ENCODE results near the gene CYB5RL.

Gene CYB5RL

DNA sequence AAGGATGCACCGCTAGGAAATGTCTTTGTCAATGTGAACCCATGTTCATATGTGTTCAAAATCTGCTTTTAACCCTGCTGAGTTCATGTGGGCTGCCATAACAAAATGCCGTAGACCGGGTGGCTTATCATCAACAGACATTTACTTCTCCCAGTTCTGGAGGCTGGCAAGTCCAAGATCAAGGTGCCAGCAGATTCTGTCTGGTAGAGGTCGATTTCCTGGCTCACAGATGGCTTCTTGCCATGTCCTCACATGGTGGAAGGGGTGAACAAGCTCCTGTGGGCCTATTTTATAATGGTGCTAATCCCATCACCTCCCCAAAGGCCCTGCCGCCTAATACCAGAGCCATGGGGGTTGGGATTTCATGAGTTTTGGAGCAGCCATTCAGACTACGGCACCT, 42.4 kb downstream of the CYB5RL start:
- DNase-seq: no peak

DNA sequence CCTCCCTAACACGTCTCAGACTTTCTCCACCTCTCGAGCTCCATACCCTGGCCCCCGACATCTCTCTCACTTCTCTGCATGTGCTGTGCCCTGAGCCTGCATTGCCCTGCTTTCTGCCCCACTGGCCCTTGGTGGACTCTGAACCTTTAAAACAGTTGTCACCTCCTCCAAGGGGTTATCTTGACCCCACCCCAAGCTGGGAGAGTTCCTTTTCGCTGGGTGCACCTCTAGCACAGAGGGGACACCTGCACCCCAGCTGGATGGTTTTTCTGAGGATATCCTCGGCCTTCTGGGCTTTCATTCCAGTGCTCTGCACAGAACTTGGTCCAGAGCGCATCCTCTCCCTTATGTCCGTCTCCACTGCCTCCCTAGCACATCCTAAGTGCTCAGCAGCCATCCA, 42.8 kb downstream of the CYB5RL start:
- no peak for DNase-seq

DNA sequence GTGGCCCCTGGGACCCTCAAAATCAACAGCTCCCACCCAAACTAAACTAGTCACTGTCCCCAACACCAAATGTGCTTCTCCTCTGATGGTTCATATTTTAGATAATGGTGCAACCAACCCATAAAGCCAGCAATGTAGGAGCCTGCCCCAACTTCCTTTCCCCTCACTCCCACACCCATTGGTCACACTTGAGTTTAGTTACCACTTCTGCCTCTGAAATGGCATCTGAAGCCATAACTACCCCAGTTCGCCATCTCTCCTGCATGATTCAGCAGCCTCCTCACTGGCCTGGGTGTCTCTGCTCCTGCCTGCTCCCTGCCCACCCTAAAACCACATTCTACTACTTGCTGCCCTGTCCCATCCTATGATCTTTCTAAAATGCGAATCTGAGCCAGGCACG, 43.6 kb downstream of the CYB5RL start:
- DNase-seq: no peak

DNA sequence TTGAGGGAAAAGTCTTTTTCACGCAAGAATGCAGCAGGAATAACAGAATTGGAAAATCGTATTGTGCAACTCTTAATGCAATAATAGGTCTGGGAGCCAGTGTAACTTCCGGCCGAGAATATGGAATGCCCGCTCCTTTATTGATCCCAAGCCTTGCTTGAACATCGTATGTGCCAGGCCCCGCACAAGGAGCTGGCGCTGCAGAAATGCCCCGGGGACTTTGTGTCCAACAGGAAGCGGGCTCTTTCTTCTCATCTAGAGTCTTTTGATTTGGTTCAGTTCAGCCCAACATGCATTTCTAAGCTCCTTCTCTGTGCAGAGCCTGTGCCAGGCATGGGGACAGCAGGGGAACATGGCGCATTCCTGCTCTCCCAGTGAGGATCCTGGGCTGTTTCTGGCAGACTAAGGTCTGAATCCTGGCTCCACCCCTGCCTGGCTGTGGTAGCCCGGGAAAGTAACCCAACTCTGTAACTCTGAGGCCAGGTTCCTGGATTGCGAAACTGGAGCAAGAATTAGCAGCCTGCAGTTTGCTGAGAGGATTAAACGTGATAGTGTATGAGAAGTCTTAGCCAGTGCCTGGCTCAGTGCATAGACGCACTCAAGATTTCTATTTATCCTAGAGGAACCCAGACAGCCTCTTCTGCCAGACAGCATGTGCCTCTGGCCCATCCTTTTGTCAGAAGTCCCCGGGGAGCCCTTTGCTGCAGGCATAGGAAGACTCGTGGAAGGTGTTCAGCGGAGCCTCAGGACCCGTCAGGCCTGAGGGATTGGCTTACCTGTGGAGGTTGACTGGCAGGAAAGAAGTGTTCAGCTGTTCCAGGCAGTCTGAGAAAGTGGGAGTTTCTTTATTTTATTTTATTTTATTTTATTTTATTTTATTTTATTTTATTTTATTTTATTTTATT, 46.0 kb downstream of the CYB5RL start:
- DNase-seq: no peak

DNA sequence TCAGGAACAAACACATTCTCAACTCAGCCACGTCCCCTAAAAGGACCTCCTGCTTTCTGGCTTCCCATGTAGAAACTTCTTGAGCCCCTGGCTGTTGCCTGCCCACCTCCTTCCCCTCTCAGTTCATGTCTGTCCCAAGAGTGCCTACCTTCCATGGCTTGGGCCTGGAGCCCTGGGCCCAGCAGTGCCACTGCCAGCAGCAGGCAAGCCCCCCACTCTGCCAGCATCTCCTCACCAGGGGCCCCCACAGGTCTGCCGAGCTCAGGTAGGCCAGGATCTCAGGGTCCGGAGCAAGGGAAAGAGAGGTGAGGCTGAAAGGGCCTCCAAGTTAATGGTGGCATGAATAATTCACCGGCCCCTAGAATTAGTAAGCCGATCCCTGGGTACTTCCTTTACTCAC, 47.1 kb downstream of the CYB5RL start, which contains the start of gene CDCP2:
CDCP2 (minus strand) TSS at position 305 of the 400 bp plus-strand sequence; CDS start at position 227, 78 bp downstream.
- DNase-seq: no peak

DNA sequence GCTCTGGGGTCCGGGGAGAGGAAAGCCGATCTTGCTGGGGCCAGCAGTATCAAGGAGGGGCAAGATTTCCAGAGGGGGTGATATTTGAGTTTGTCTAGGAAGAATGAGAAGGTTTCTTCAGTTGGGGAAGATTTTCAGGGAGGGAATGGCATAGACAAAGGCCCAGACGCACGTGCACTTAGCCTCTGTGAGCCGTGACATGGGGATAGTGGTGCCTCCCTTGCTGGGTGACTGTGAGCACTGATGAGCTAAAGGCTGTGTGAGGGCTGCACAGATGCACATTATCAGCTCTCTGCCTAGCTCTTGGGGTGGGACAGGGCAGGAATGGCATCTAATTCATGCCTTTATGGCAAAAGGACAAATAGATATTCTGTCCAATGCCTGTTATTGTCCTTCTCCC, 48.8 kb downstream of the CYB5RL start:
- no peak for DNase-seq

Measured in COR-L47 (cell line).